Loucy (cell line): ENCODE data around the gene TRMT112.
A peak's percentile ranks its signal among the peaks of the same experiment; 100 is the strongest.

Experiments
- EZH2phosphoT487 ChIP-seq: fragments of 200-600 bp; IDR thresholded peaks from 2 replicates; pipeline ENCODE4 v1.6.1; 2018; ENCODE audit warnings: antibody characterized with exemption, mild to moderate bottlenecking, moderate library complexity, borderline replicate concordance
- TF ChIP-seq, protein P1 (sequence below): fragments of 200-600 bp; sonication (generic); conservative IDR thresholded peaks from 2 replicates; pipeline ENCODE4 v1.5.1; 2014; ENCODE audit warnings: mild to moderate bottlenecking, antibody characterized with exemption, low read length

DNA sequence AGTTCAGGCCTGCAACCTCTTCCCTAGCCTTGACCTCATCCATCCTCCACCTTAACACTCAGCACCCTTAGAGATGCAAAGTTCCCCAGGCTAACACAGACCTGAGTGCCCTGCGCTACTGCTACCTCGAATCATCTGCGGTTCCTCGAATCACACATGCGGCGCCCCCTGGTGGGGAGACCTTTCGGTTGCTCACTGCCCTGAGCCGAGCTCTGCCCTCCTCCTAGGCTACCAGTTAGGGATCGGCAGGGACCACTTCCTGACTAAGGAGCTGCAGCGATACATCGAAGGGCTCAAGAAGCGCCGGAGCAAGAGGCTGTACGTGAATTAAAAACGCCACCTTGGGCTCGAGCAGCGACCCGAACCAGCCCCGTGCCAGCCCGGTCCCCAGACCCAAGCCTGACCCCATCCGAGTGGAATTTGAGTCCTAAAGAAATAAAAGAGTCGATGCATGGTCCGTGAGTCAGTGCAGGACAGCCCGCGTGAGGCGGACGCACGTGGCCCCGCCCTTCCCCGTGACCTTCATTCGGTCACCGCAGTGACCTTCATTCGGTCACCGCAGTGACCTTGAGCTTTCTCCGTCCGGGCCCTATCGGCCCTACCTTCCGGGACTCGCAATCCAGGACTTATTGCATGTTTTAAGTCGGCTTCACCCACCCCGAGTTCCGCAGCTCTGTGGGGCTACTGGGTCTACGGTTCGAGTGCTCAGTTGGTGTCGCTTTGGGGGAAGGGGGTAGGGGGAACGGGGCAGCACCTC is 12.9 kb downstream of the TRMT112 start:
- TF ChIP-seq, protein P1, sequence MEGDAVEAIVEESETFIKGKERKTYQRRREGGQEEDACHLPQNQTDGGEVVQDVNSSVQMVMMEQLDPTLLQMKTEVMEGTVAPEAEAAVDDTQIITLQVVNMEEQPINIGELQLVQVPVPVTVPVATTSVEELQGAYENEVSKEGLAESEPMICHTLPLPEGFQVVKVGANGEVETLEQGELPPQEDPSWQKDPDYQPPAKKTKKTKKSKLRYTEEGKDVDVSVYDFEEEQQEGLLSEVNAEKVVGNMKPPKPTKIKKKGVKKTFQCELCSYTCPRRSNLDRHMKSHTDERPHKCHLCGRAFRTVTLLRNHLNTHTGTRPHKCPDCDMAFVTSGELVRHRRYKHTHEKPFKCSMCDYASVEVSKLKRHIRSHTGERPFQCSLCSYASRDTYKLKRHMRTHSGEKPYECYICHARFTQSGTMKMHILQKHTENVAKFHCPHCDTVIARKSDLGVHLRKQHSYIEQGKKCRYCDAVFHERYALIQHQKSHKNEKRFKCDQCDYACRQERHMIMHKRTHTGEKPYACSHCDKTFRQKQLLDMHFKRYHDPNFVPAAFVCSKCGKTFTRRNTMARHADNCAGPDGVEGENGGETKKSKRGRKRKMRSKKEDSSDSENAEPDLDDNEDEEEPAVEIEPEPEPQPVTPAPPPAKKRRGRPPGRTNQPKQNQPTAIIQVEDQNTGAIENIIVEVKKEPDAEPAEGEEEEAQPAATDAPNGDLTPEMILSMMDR: peak; percentile 95
- TF ChIP-seq EZH2phosphoT487: no peak
